GM06990 (cell line): ENCODE results near the gene AUTS2.

Experiments used
- DNase-seq: peaks from one replicate; pipeline ENCODE4 v3.0.0-alpha.2; 2011; ENCODE audit not compliant: insufficient read length; ENCODE audit errors: extremely low read depth
- H3K27me3 ChIP-seq: replicated peaks from 2 replicates; pipeline ENCODE4 v1.6.0; 2011; ENCODE audit warnings: low read length; ENCODE audit not compliant: control insufficient read depth, insufficient read depth
- H3K36me3 ChIP-seq: 2 replicates; pipeline ENCODE4 v1.5.1; 2011; ENCODE audit warnings: low read length; ENCODE audit not compliant: control insufficient read depth, insufficient read depth
- H3K4me3 ChIP-seq: replicated peaks from 2 replicates; pipeline ENCODE4 v1.5.1; 2011; ENCODE audit warnings: low read depth, mild to moderate bottlenecking, control low read depth, low read length
- TF ChIP-seq, protein P1 (sequence below): IDR thresholded peaks from 2 replicates; pipeline ENCODE4 v1.5.1; 2011; ENCODE audit warnings: low read length, control low read depth, mild to moderate bottlenecking, inconsistent platforms; ENCODE audit not compliant: insufficient read depth, poor library complexity, severe bottlenecking

Gene AUTS2

GRCh38 chr7:70336536-70336935 is 738.3 kb downstream of the AUTS2 start:
- TF ChIP-seq, protein P1, sequence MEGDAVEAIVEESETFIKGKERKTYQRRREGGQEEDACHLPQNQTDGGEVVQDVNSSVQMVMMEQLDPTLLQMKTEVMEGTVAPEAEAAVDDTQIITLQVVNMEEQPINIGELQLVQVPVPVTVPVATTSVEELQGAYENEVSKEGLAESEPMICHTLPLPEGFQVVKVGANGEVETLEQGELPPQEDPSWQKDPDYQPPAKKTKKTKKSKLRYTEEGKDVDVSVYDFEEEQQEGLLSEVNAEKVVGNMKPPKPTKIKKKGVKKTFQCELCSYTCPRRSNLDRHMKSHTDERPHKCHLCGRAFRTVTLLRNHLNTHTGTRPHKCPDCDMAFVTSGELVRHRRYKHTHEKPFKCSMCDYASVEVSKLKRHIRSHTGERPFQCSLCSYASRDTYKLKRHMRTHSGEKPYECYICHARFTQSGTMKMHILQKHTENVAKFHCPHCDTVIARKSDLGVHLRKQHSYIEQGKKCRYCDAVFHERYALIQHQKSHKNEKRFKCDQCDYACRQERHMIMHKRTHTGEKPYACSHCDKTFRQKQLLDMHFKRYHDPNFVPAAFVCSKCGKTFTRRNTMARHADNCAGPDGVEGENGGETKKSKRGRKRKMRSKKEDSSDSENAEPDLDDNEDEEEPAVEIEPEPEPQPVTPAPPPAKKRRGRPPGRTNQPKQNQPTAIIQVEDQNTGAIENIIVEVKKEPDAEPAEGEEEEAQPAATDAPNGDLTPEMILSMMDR = no peak
- no peak for DNase-seq
- no peaks in the 10 kb centered on the region for H3K27me3 ChIP-seq
- no peaks in the 10 kb centered on the region for H3K36me3 ChIP-seq
- H3K4me3 ChIP-seq = no peak overlapping the region

DNA sequence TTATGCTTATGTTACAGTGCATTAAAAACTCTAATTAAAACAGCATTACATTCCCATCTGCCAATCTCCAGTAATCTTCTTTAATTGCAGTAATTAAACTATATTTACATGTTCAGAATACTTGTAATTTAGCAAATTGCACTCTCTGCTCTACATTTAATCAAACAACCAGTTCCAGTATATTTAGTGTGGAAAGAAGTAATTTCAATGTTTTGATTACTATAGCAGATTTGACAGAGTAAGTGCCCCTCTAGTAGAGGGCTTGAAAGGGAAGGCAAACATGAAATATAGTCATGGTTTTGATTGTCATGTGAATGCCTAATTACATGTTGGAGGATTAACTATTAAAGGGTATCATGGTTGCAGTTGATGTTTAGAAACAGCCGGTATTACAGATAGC is 739.7 kb downstream of the AUTS2 start:
- TF ChIP-seq, protein P1 = no peak
- DNase-seq = no peak
- no peaks in the 10 kb centered on the region for H3K27me3 ChIP-seq

DNA sequence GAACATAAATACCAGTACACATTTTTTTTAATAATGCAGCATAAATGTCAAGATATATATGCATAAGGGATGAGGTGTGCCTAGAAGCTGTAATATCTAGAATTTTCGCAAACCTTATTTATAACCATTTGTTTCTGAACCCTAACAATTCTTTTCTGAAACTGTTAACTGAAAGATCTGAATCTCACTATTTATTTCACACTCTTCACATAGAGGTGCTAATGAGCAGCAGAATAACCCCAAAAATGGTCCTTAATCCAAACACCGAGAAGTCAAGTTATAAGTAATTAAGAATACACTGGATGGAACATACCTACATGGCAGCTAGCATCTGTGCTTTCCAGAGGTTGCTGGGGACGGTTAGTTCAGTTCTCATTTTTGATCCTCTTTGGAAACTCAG is 742.0 kb downstream of the AUTS2 start:
- DNase-seq = no peak
- Histone ChIP-seq H3K27me3 (no peaks in the 10 kb centered on the region), H3K4me3 (no peak overlapping the region), H3K36me3 (no peaks in the 10 kb centered on the region)
- TF ChIP-seq, protein P1 = no peak

More for the DNA sequence above, 739.7 kb downstream of the AUTS2 start:
- Histone ChIP-seq H3K4me3 (no peak overlapping the region), H3K36me3 (no peaks in the 10 kb centered on the region)

DNA sequence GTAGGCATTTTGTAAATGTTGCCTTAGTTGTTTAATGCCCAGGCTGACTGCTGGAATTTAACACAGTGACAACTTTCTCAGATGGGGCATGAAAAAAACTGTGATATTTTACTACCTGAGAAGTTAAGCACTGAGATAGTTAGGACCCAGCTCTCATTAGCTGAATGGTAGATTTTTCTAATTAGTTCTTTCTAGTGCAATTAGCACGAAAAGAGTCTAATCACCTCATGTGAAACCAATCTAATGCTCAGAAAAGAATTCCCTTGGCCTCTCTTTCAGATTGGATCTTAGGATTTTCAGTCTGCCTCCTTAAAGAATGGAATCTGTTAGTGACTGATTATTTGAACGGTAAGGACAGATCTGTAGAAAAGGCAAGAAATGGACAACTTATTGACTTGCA is 743.2 kb downstream of the AUTS2 start:
- Histone ChIP-seq H3K36me3 (no peaks in the 10 kb centered on the region), H3K27me3 (no peaks in the 10 kb centered on the region), H3K4me3 (no peak overlapping the region)
- no peak for DNase-seq
- TF ChIP-seq, protein P1 = no peak

- TF ChIP-seq, protein P1 = no peak
- no peak for DNase-seq
- no peaks in the 10 kb centered on the region for H3K27me3 ChIP-seq
- H3K36me3 ChIP-seq = no peaks in the 10 kb centered on the region
- no peak overlapping the region for H3K4me3 ChIP-seq
Observed at GRCh38 chr7:70343519-70343918, 745.2 kb downstream of the AUTS2 start.

- Histone ChIP-seq H3K4me3 (no peak overlapping the region), H3K36me3 (no peaks in the 10 kb centered on the region), H3K27me3 (no peaks in the 10 kb centered on the region)
- DNase-seq = no peak
- TF ChIP-seq, protein P1 = no peak
Observed at GRCh38 chr7:70344726-70345125, 746.5 kb downstream of the AUTS2 start.
